HepG2 (cell line): ENCODE measurements around the gene CNRIP1. TPM values are rescaled to one million over a fixed set of nuclear protein-coding genes. Genes with fewer than 3 reads are reported as not detected.

Source experiments
- ATAC-seq: fragments of 200-7000 bp; cut with Tn5 transposase; 3 replicates; pipeline ENCODE4 v1.9.1; 2020; ENCODE audit warnings: mild to moderate bottlenecking, moderate library complexity
- BruUV-seq: library from RNA; stranded (reverse); fragments of 400-500 nt; replicated peaks from 2 replicates; lab custom pipeline; 2021; lab: Mats Ljungman, UMichigan
- CTCF ChIA-PET: fragments of 300-600 bp; formaldehyde crosslinking; extraction: SDS; loops from one replicate; lab custom pipeline; 2021; ENCODE audit warnings: low total read pairs, inconsistent platforms, low intra/inter-chr PET ratio; lab: Yijun Ruan, JAX
- POLR2A ChIA-PET: fragments of 350-600 bp; sonication (Branson Sonifier 250); formaldehyde crosslinking; loops from one replicate; lab custom pipeline; 2020; ENCODE audit warnings: antibody characterized with exemption, inconsistent platforms; lab: Yijun Ruan, JAX
- DNase-seq: peaks from one replicate; pipeline ENCODE4 v3.0.0-alpha.2; 2015; ENCODE audit warnings: low spot score
- FAIRE-seq: peaks from 3 replicates; lab custom pipeline; 2011; peaks lifted over from hg19 to GRCh38; lab: Jason Lieb, UNC
- H2AFZ ChIP-seq: one replicate; pipeline ENCODE4 v1.6.1; 2011; ENCODE audit warnings: low read length, inconsistent platforms
- H3K27ac ChIP-seq: fragments of 300-600 bp; 3 replicates; pipeline ENCODE4 v1.8.0; 2011; ENCODE audit warnings: mixed run types, mild to moderate bottlenecking, mixed read lengths, low read length, inconsistent platforms; ENCODE audit not compliant: insufficient read depth; ENCODE audit errors: extremely low read length
- H3K27me3 ChIP-seq, 2 experiments: fragments of 200-600 bp in 1 of 2; 2 replicates in 1 of 2; 3 replicates in 1 of 2; pipeline versions ENCODE4 v1.6.0 to v1.8.0; 2011; ENCODE audit warnings: low read length in 2 of 2, mild to moderate bottlenecking in 2 of 2, moderate library complexity in 2 of 2, inconsistent platforms in 1 of 2; ENCODE audit not compliant: insufficient read depth in 2 of 2, control insufficient read depth in 1 of 2
- H3K36me3 ChIP-seq, 2 experiments: fragments of 200-600 bp in 1 of 2; replicated peaks in 1 of 2; 2 replicates in 1 of 2; 3 replicates in 1 of 2; pipeline versions ENCODE4 v1.5.1 to v1.8.0; 2011; ENCODE audit warnings: low read length in 2 of 2, inconsistent platforms in 1 of 2; ENCODE audit not compliant: insufficient read depth in 2 of 2, control insufficient read depth in 1 of 2
- H3K4me1 ChIP-seq: 2 replicates; pipeline ENCODE4 v1.5.1; 2012; ENCODE audit warnings: low read length, inconsistent platforms; ENCODE audit not compliant: insufficient read depth
- H3K4me2 ChIP-seq: 2 replicates; pipeline ENCODE4 v1.6.0; 2011; ENCODE audit warnings: low read depth, low read length, inconsistent platforms
- H3K4me3 ChIP-seq, 3 experiments: fragments of 200-600 bp in 1 of 3; sonication (generic), shearing (Covaris generic) in 1 of 3; replicated peaks in 1 of 3; 2 replicates each; pipeline ENCODE4 v1.5.1; 2011 to 2016; ENCODE audit warnings: low read length in 3 of 3, inconsistent platforms in 2 of 3, low read depth in 2 of 3, mild to moderate bottlenecking in 2 of 3, control low read depth in 1 of 3, mixed read lengths in 1 of 3; ENCODE audit not compliant: insufficient read depth in 1 of 3
- H3K79me2 ChIP-seq: one replicate; pipeline ENCODE4 v1.6.1; 2011; ENCODE audit warnings: low read length, inconsistent platforms; ENCODE audit not compliant: insufficient read depth
- H3K9ac ChIP-seq: 2 replicates; pipeline ENCODE4 v1.6.0; 2011; ENCODE audit warnings: mild to moderate bottlenecking, low read depth, low read length, inconsistent platforms; ENCODE audit not compliant: insufficient read depth
- H3K9me3 ChIP-seq: 2 replicates; pipeline ENCODE4 v1.5.1; 2012; ENCODE audit warnings: mild to moderate bottlenecking, low read length
- H4K20me1 ChIP-seq: 2 replicates; pipeline ENCODE4 v1.6.0; 2011; ENCODE audit warnings: inconsistent platforms, mild to moderate bottlenecking, low read length, moderate library complexity; ENCODE audit not compliant: insufficient read depth
- ETV5 ChIP-seq: IDR thresholded peaks from 2 replicates; pipeline ENCODE4 v1.6.1; 2018; ENCODE audit warnings: missing biosample characterization, missing genetic modification reagents, inconsistent platforms, borderline replicate concordance
- HOXA9 ChIP-seq: sonication (generic); formaldehyde crosslinking; IDR thresholded peaks from 2 replicates; pipeline ENCODE4 v1.8.1; 2022; ENCODE audit warnings: missing genetic modification reagents, mild to moderate bottlenecking, moderate library complexity, borderline replicate concordance
- MTF1 ChIP-seq: sonication (generic); formaldehyde crosslinking; IDR thresholded peaks from 2 replicates; pipeline ENCODE4 v1.5.0; 2020; ENCODE audit warnings: missing genetic modification reagents
- POLR2AphosphoS2 ChIP-seq: IDR thresholded peaks from 2 replicates; pipeline ENCODE4 v1.6.1; 2011; ENCODE audit warnings: low read depth, low read length, improper control_type of control experiment
- SIX1 ChIP-seq: sonication (generic); formaldehyde crosslinking; IDR thresholded peaks from 2 replicates; pipeline ENCODE4 v1.4.0; 2020; ENCODE audit warnings: missing genetic modification reagents, borderline replicate concordance
- SMAD1 ChIP-seq: sonication (generic); formaldehyde crosslinking; IDR thresholded peaks from 2 replicates; pipeline ENCODE4 v1.4.0; 2020; ENCODE audit warnings: missing genetic modification reagents, low read depth, mild to moderate bottlenecking, borderline replicate concordance
- SMYD3 ChIP-seq: sonication (generic); formaldehyde crosslinking; IDR thresholded peaks from 2 replicates; pipeline ENCODE4 v1.8.1; 2023; ENCODE audit warnings: mild to moderate bottlenecking, missing genetic modification reagents
- THAP11 ChIP-seq: IDR thresholded peaks from 2 replicates; pipeline ENCODE4 v1.6.1; 2016; ENCODE audit warnings: missing biosample characterization, missing genetic modification reagents
- ZNF619 ChIP-seq: sonication (generic); formaldehyde crosslinking; IDR thresholded peaks from 2 replicates; pipeline ENCODE4 v1.4.0; 2020; ENCODE audit warnings: mild to moderate bottlenecking, missing genetic modification reagents
- WGBS: methylation state at CpG from one replicate; pipeline ENCODE4 v1.1.6; 2017; ENCODE audit warnings: low lambda C conversion rate; 5-methylcytosine and 5-hydroxymethylcytosine counted together
- in situ Hi-C: cut with HindIII; loops from 2 replicates; pipeline ENCODE4 v1.10.0; 2017; ENCODE audit warnings: low pct_unique_long_range_greater_than_20kb; ENCODE audit not compliant: extremely low pct_ligation_motif_present
- intact Hi-C: fragments of 100-400 bp; cut with micrococcal nuclease; formaldehyde crosslinking; loops from one replicate; pipeline ENCODE4 v1.10.0; 2022; ENCODE audit not compliant: unreplicated experiment
- polyA plus RNA-seq, 8 experiments: library from polyadenylated mRNA; depleted of rRNA in 3 of 8; stranded (reverse) in 7 of 8; unstranded in 1 of 8; fragments of >200 nt; fragmentation: Illumina TruSeq in 4 of 8; extraction: Trizol in 4 of 8; gene quantifications; 2 replicates each; pipeline versions ENCODE4 v1.2.1 to v1.2.3, GENCODE V29; 2011 to 2016; ENCODE audit warnings: low read depth in 4 of 8, missing spikeins in 1 of 8, mixed read lengths in 1 of 8; ENCODE audit not compliant: insufficient read depth in 1 of 8
- total RNA-seq, 5 experiments: library from RNA; depleted of rRNA; stranded (reverse); fragments of >200 nt; fragmentation: Illumina TruSeq; extraction: Trizol; gene quantifications; 2 replicates each; pipeline ENCODE4 v1.2.3, GENCODE V29; 2016; ENCODE audit warnings: low read depth in 1 of 5
- TF ChIP-seq, protein P1 (sequence below): sonication (generic); formaldehyde crosslinking; IDR thresholded peaks from 2 replicates; pipeline ENCODE4 v1.4.0; 2020; ENCODE audit warnings: mild to moderate bottlenecking, missing genetic modification reagents, borderline replicate concordance
- TF ChIP-seq, protein P2 (sequence below): sonication (generic); formaldehyde crosslinking; IDR thresholded peaks from 2 replicates; pipeline ENCODE4 v1.4.0; 2020; ENCODE audit warnings: missing genetic modification reagents, borderline replicate concordance
- TF ChIP-seq, protein P3 (sequence below): IDR thresholded peaks from 2 replicates; pipeline ENCODE4 v1.6.1; 2016; ENCODE audit warnings: missing compliant biosample characterization, missing genetic modification reagents, borderline replicate concordance

CNRIP1 gene
- total and polyA plus RNA-seq, 2 of the 13 experiments (the other 11 are each of a cell fraction or from before 2014, with no cell fraction given): not detected

DNA sequence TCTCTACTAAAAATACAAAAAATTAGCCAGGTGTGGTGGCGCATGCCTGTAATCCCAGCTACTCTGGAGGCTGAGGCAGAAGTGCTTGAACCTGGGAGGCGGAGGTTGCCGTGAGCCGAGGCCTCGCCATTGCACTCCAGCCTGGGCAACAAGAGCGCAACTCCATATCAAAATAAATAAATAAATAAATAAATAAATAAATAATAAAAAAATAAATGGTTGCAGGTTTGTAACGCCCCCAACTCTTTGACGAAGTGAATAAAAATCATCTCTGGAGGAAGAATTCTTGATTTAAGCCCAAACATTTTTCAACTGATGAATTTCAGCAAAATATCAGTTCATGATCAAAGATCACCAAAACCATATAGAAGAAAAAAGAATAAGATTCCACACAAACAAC is 13.3 kb upstream of the CNRIP1 start:
- no TSS peak for BruUV-seq
- intact Hi-C loops: no loop called here

DNA sequence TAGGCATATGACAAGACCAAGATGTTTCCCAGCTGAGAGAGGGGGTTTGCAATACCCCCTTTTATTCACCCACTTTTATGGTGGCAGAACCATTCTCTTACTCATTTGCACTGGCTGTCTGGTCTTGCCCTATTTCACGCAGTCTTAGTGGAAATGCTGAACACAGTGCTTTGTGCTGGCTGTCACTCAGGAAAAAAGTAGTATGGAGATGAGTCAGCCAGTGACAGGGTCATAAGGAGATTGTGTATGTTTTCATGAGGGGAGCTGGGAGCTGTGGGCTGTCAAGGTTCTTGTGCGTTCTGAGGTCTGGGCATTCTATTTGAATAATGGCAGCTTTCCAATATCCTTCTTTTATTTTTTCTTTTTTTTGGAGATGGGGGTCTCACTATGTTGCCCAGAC is 10.9 kb upstream of the CNRIP1 start:
- intact Hi-C loops (no loop called here), in situ Hi-C loops (no loop called here)
- H3K9me3 ChIP-seq: no peaks in the 10 kb centered on the region
- no peaks in the 10 kb centered on the region for H3K79me2 ChIP-seq
- WGBS: 0% methylated on average over 2 of the region's 2 CpGs
- no peak overlapping the region for H3K4me3 ChIP-seq
- no peaks in the 10 kb centered on the region for H3K4me1 ChIP-seq
- H3K36me3 ChIP-seq: no peaks in the 10 kb centered on the region
- H3K4me2 ChIP-seq: no peak overlapping the region
- FAIRE-seq (no peak), DNase-seq (no peak), ATAC-seq (no peak)
- ChIA-PET CTCF (no interaction called here), POLR2A (no interaction called here)
- BruUV-seq: no TSS peak
- H4K20me1 ChIP-seq: no peaks in the 10 kb centered on the region
- no peak overlapping the region for H3K9ac ChIP-seq
- H3K27me3 ChIP-seq: no peaks in the 10 kb centered on the region
- no peak overlapping the region for H3K27ac ChIP-seq
- H2AFZ ChIP-seq: no peak overlapping the region
- TF ChIP-seq HOXA9 (CRISPR knock-in tag) (no peak), ETV5 (no peak), SMAD1 (CRISPR knock-in tag) (no peak), POLR2AphosphoS2 (no peak), SMYD3 (no peak)
- TF ChIP-seq, protein P1, sequence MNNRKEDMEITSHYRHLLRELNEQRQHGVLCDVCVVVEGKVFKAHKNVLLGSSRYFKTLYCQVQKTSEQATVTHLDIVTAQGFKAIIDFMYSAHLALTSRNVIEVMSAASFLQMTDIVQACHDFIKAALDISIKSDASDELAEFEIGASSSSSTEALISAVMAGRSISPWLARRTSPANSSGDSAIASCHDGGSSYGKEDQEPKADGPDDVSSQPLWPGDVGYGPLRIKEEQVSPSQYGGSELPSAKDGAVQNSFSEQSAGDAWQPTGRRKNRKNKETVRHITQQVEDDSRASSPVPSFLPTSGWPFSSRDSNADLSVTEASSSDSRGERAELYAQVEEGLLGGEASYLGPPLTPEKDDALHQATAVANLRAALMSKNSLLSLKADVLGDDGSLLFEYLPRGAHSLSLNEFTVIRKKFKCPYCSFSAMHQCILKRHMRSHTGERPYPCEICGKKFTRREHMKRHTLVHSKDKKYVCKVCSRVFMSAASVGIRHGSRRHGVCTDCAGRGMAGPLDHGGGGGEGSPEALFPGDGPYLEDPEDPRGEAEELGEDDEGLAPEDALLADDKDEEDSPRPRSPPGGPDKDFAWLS: no peak
- TF ChIP-seq, protein P2, sequence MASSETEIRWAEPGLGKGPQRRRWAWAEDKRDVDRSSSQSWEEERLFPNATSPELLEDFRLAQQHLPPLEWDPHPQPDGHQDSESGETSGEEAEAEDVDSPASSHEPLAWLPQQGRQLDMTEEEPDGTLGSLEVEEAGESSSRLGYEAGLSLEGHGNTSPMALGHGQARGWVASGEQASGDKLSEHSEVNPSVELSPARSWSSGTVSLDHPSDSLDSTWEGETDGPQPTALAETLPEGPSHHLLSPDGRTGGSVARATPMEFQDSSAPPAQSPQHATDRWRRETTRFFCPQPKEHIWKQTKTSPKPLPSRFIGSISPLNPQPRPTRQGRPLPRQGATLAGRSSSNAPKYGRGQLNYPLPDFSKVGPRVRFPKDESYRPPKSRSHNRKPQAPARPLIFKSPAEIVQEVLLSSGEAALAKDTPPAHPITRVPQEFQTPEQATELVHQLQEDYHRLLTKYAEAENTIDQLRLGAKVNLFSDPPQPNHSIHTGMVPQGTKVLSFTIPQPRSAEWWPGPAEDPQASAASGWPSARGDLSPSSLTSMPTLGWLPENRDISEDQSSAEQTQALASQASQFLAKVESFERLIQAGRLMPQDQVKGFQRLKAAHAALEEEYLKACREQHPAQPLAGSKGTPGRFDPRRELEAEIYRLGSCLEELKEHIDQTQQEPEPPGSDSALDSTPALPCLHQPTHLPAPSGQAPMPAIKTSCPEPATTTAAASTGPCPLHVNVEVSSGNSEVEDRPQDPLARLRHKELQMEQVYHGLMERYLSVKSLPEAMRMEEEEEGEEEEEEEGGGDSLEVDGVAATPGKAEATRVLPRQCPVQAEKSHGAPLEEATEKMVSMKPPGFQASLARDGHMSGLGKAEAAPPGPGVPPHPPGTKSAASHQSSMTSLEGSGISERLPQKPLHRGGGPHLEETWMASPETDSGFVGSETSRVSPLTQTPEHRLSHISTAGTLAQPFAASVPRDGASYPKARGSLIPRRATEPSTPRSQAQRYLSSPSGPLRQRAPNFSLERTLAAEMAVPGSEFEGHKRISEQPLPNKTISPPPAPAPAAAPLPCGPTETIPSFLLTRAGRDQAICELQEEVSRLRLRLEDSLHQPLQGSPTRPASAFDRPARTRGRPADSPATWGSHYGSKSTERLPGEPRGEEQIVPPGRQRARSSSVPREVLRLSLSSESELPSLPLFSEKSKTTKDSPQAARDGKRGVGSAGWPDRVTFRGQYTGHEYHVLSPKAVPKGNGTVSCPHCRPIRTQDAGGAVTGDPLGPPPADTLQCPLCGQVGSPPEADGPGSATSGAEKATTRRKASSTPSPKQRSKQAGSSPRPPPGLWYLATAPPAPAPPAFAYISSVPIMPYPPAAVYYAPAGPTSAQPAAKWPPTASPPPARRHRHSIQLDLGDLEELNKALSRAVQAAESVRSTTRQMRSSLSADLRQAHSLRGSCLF (CRISPR knock-in tag): no peak

More for the DNA sequence above, 13.3 kb upstream of the CNRIP1 start:
- no peak overlapping the region for H3K4me2 ChIP-seq
- ChIA-PET POLR2A (no interaction called here), CTCF (no interaction called here)
- in situ Hi-C loops: no loop called here
- H3K4me1 ChIP-seq: no peaks in the 10 kb centered on the region
- no peak overlapping the region for H2AFZ ChIP-seq
- no peaks in the 10 kb centered on the region for H3K79me2 ChIP-seq
- H3K36me3 ChIP-seq: no peaks in the 10 kb centered on the region
- no peaks in the 10 kb centered on the region for H4K20me1 ChIP-seq
- no peak for FAIRE-seq
- ATAC-seq: no peak
- H3K27ac ChIP-seq: no peak overlapping the region
- DNase-seq: no peak
- WGBS: 51% methylated on average over 8 of the region's 8 CpGs
- no peak overlapping the region for H3K9ac ChIP-seq
- no peaks in the 10 kb centered on the region for H3K27me3 ChIP-seq
- H3K4me3 ChIP-seq: no peak overlapping the region
- TF ChIP-seq MTF1 (no peak), ZNF619 (CRISPR knock-in tag) (no peak), THAP11 (CRISPR knock-in tag) (no peak), SIX1 (CRISPR knock-in tag) (no peak)
- TF ChIP-seq, protein P3, sequence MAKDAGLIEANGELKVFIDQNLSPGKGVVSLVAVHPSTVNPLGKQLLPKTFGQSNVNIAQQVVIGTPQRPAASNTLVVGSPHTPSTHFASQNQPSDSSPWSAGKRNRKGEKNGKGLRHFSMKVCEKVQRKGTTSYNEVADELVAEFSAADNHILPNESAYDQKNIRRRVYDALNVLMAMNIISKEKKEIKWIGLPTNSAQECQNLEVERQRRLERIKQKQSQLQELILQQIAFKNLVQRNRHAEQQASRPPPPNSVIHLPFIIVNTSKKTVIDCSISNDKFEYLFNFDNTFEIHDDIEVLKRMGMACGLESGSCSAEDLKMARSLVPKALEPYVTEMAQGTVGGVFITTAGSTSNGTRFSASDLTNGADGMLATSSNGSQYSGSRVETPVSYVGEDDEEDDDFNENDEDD (CRISPR knock-in tag): no peak
- no peaks in the 10 kb centered on the region for H3K9me3 ChIP-seq
